OCI-LY7 (cell line): Measurements from ENCODE around the gene TSHZ3.

Experiments
- EZH2phosphoT487 ChIP-seq: fragments of 200-600 bp; sonication (generic); IDR thresholded peaks from 2 replicates; pipeline ENCODE4 v1.6.1; 2018; ENCODE audit warnings: low read depth, borderline replicate concordance, mild to moderate bottlenecking, mixed run types, antibody characterized with exemption, low read length, moderate library complexity, mixed read lengths
- TF ChIP-seq, protein P1 (sequence below): fragments of 200-600 bp; sonication (generic); conservative IDR thresholded peaks from 2 replicates; pipeline ENCODE4 v1.5.1; 2014; ENCODE audit warnings: mild to moderate bottlenecking, antibody characterized with exemption, low read length, moderate library complexity, mixed read lengths

- TF ChIP-seq, protein P1, sequence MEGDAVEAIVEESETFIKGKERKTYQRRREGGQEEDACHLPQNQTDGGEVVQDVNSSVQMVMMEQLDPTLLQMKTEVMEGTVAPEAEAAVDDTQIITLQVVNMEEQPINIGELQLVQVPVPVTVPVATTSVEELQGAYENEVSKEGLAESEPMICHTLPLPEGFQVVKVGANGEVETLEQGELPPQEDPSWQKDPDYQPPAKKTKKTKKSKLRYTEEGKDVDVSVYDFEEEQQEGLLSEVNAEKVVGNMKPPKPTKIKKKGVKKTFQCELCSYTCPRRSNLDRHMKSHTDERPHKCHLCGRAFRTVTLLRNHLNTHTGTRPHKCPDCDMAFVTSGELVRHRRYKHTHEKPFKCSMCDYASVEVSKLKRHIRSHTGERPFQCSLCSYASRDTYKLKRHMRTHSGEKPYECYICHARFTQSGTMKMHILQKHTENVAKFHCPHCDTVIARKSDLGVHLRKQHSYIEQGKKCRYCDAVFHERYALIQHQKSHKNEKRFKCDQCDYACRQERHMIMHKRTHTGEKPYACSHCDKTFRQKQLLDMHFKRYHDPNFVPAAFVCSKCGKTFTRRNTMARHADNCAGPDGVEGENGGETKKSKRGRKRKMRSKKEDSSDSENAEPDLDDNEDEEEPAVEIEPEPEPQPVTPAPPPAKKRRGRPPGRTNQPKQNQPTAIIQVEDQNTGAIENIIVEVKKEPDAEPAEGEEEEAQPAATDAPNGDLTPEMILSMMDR, result no peak
- no peak for TF ChIP-seq EZH2phosphoT487
Observed at GRCh38 chr19:31232180-31232579, 117.1 kb downstream of the TSHZ3 start.
